Progenitor cell of endocrine pancreas (in vitro differentiated cells): ENCODE results near the gene TMC5. TPM values are rescaled to one million over a fixed set of nuclear protein-coding genes. Genes with fewer than 3 reads are reported as not detected.

Experiments used
- DNase-seq: peaks from one replicate; pipeline ENCODE4 v3.0.0; 2021; ENCODE audit warnings: low spot score; ENCODE audit not compliant: unreplicated experiment
- H3K27ac Mint-ChIP-seq: 2 replicates; pipeline ENCODE4 v1.8.0; 2021; ENCODE audit warnings: mild to moderate bottlenecking, moderate library complexity, mixed read lengths
- H3K27me3 Mint-ChIP-seq: 2 replicates; pipeline ENCODE4 v1.8.0; 2021; ENCODE audit warnings: mixed read lengths
- H3K36me3 Mint-ChIP-seq: 2 replicates; pipeline ENCODE4 v1.8.0; 2022; ENCODE audit warnings: mixed read lengths; ENCODE audit not compliant: insufficient read depth
- H3K4me1 Mint-ChIP-seq: 2 replicates; pipeline ENCODE4 v1.8.0; 2021; ENCODE audit warnings: low read depth, mixed read lengths
- H3K4me3 Mint-ChIP-seq: 2 replicates; pipeline ENCODE4 v1.8.0; 2021; ENCODE audit warnings: low read depth, mild to moderate bottlenecking, moderate library complexity, mixed read lengths
- H3K9me3 Mint-ChIP-seq: 2 replicates; pipeline ENCODE4 v1.8.0; 2021; ENCODE audit warnings: low read depth, mixed read lengths
- CTCF ChIP-seq: fragments of 200-600 bp; sonication (generic); IDR thresholded peaks from one replicate; pipeline ENCODE4 v1.5.0; 2021; ENCODE audit warnings: antibody characterized with exemption, mild to moderate bottlenecking; ENCODE audit not compliant: unreplicated experiment
- total RNA-seq: library from RNA; stranded (reverse); gene quantifications from 2 replicates; pipeline ENCODE4 v1.2.1, GENCODE V29; 2021

TMC5 gene
- total RNA-seq, 1 donor from 2014 or later: 9.9 TPM

GRCh38 chr16:19446300-19446846 is 28.7 kb downstream of the TMC5 start:
- no peak for TF ChIP-seq CTCF
- no peaks in the 10 kb centered on the region for H3K4me1 Mint-ChIP-seq
- DNase-seq: no peak
- H3K27ac Mint-ChIP-seq: no peak overlapping the region
- peaks cover 7% of the 10 kb centered on the region for H3K9me3 Mint-ChIP-seq
- H3K36me3 Mint-ChIP-seq: peaks cover 11% of the 10 kb centered on the region
- H3K27me3 Mint-ChIP-seq: no peaks in the 10 kb centered on the region
- no peak overlapping the region for H3K4me3 Mint-ChIP-seq

- no peak overlapping the region for H3K4me3 Mint-ChIP-seq
- no peak for DNase-seq
- peaks cover 7% of the 10 kb centered on the region for H3K9me3 Mint-ChIP-seq
- H3K4me1 Mint-ChIP-seq: no peaks in the 10 kb centered on the region
- H3K27ac Mint-ChIP-seq: no peak overlapping the region
- H3K36me3 Mint-ChIP-seq: peaks cover 11% of the 10 kb centered on the region
- TF ChIP-seq CTCF: no peak
- H3K27me3 Mint-ChIP-seq: no peaks in the 10 kb centered on the region
Observed at GRCh38 chr16:19446886-19447285, 29.2 kb downstream of the TMC5 start.

GRCh38 chr16:19450186-19450585 is 32.5 kb downstream of the TMC5 start:
- DNase-seq: no peak
- H3K4me3 Mint-ChIP-seq: no peak overlapping the region
- peaks cover 3% of the 10 kb centered on the region for H3K9me3 Mint-ChIP-seq
- H3K4me1 Mint-ChIP-seq: no peaks in the 10 kb centered on the region
- H3K36me3 Mint-ChIP-seq: peaks cover 4% of the 10 kb centered on the region
- H3K27ac Mint-ChIP-seq: no peak overlapping the region
- TF ChIP-seq CTCF: no peak
- no peaks in the 10 kb centered on the region for H3K27me3 Mint-ChIP-seq

GRCh38 chr16:19458722-19459379 is 41.2 kb downstream of the TMC5 start:
- H3K9me3 Mint-ChIP-seq: no peaks in the 10 kb centered on the region
- peaks cover 7% of the 10 kb centered on the region for H3K4me1 Mint-ChIP-seq
- no peak for TF ChIP-seq CTCF
- H3K27ac Mint-ChIP-seq: no peak overlapping the region
- H3K27me3 Mint-ChIP-seq: no peaks in the 10 kb centered on the region
- peaks cover 12% of the 10 kb centered on the region for H3K36me3 Mint-ChIP-seq
- H3K4me3 Mint-ChIP-seq: no peak overlapping the region
- no peak for DNase-seq

GRCh38 chr16:19460397-19460796 is 42.7 kb downstream of the TMC5 start:
- no peaks in the 10 kb centered on the region for H3K9me3 Mint-ChIP-seq
- H3K4me3 Mint-ChIP-seq: no peak overlapping the region
- TF ChIP-seq CTCF: no peak
- peaks cover 11% of the 10 kb centered on the region for H3K4me1 Mint-ChIP-seq
- no peak overlapping the region for H3K27ac Mint-ChIP-seq
- H3K36me3 Mint-ChIP-seq: peaks cover 12% of the 10 kb centered on the region
- no peak for DNase-seq
- no peaks in the 10 kb centered on the region for H3K27me3 Mint-ChIP-seq
